Measurements from ENCODE around the gene FARS2.

FARS2 gene

DNA sequence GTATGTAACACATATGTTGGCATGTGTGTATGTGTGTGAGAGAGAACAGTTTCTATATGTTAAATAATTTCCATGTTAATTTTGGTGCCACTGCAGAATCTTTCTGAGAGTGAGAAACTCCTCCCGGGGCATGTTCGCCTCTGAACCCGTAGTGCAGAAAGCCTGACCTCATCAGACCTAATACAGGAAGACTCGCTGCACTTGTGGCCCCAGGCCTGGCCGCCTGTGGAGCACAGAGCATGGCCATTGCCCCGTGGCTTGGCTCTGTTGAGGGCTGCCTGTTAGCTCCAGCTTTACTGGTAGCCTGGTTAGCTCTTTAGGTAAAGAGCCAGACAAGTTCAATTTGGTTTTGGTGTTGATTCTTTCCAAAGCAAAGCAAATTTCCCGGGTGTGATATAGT, 25.5 kb downstream of the FARS2 start:
- TF ChIP-seq, protein P1, sequence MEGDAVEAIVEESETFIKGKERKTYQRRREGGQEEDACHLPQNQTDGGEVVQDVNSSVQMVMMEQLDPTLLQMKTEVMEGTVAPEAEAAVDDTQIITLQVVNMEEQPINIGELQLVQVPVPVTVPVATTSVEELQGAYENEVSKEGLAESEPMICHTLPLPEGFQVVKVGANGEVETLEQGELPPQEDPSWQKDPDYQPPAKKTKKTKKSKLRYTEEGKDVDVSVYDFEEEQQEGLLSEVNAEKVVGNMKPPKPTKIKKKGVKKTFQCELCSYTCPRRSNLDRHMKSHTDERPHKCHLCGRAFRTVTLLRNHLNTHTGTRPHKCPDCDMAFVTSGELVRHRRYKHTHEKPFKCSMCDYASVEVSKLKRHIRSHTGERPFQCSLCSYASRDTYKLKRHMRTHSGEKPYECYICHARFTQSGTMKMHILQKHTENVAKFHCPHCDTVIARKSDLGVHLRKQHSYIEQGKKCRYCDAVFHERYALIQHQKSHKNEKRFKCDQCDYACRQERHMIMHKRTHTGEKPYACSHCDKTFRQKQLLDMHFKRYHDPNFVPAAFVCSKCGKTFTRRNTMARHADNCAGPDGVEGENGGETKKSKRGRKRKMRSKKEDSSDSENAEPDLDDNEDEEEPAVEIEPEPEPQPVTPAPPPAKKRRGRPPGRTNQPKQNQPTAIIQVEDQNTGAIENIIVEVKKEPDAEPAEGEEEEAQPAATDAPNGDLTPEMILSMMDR (IDR thresholded peaks at IDR 0.05; ENCODE audit: low read depth, low read length): no peak
- H3K4me3 ChIP-seq (ENCODE audit: low read depth, low read length): no peak overlapping the region
- DNase-seq (ENCODE audit: low read depth, low spot score): no peak
- in situ Hi-C loops (cut with HindIII; ENCODE audit: low sequenced_read_pairs): no loop called here

DNA sequence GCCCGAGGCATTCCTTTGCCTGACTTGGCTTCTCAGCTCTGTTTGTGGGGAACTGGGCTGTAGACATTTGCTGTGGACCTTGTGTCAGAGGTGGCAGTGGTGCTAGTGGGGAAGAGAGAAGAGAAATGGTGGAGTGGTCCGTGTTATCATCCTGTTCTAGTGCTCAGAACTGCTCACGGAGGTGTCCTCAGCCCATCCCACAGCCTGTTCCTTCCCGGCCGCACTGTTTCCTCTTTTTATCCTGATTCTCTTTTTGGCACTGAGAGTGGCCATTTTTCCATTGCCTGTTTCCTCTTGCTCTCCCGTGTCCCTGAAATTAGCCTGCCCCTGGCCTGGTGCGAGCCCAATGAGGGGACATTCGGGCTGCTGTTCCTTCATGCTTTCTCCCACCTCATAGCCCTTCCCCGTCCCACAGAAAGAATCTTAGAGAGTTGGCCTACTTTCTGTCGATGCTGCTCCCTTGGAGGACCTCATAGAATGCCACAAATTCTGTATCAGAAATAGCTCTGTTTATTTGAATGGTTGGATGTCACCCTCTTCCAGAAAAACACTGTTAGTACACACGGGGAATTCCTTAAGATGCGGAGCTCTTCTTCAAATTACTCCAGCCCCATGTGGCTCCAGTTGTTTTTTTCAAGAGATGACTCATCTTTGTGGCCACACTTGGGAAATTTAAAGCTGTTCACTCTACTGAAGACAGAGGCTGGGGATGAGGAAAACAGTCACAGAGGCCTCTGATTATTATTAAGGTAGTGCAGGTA, 26.1 kb downstream of the FARS2 start:
- peak; percentile 82 for DNase-seq (ENCODE audit: low read depth, low spot score)
- in situ Hi-C loops (cut with HindIII; ENCODE audit: low sequenced_read_pairs): no loop called here
- no peak overlapping the region for H3K4me3 ChIP-seq (ENCODE audit: low read depth, low read length)
- TF ChIP-seq, protein P1 (IDR thresholded peaks at IDR 0.05; ENCODE audit: low read depth, low read length): no peak

DNA sequence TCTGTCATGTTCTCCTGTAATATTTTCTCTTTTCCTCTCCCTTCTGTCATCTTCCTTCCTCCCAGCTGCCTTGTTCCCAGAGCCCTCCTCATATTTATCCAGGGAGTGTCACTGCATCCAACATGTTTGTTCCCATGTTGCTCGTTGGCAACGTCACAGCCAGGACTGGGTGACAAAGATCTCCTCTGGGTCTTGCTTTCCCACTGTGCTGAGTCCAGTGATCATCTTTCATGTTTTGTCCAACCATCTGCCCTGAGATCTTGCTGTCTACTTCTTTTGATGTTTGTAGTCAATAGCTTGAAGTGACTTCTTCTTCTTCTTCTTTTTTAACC, 26.6 kb downstream of the FARS2 start:
- no peak overlapping the region for H3K4me3 ChIP-seq (ENCODE audit: low read depth, low read length)
- TF ChIP-seq, protein P1 (IDR thresholded peaks at IDR 0.05; ENCODE audit: low read depth, low read length): no peak
- peak; percentile 14 for DNase-seq (ENCODE audit: low read depth, low spot score)
- in situ Hi-C loops (cut with HindIII; ENCODE audit: low sequenced_read_pairs): no loop called here

DNA sequence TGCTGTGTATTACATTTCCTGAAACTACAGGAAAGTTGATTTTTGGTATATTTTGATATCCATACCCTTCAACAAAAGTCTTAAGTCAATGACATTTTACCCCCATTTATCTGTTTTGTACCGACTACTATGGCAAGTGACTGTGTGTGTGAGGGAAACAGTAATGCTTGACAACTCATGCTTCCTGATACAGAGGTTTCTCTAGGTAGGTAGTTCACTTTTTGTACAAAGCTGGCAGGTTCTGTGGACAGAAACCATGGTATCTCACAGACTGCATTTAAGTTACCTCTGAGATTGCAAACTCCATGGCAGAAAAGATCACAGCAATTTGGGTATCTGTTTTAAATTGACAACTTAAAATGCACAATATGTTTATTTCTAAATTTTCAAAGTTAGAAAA, 28.8 kb downstream of the FARS2 start:
- in situ Hi-C loops (cut with HindIII; ENCODE audit: low sequenced_read_pairs): no loop called here
- no peak for DNase-seq (ENCODE audit: low read depth, low spot score)
- no peak overlapping the region for H3K4me3 ChIP-seq (ENCODE audit: low read depth, low read length)
- TF ChIP-seq, protein P1 (IDR thresholded peaks at IDR 0.05; ENCODE audit: low read depth, low read length): no peak

DNA sequence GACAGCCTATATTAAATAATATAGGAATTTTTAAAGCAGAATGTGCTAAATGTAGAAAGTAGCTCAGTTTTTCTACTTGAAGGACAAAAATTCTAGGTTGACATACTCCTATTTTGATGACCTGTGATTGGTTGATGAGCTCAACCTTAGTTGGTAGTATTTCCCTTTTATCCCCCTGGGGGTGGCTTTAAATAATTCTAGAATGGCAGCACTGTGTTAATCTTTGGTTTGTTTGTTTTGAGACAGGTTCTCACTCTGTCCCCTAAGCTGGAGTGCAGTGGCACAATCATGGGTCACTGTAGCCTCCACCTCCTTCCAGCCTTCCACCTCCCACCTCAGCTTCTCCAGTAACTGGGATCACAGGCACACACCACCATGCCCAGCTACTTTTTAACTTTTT, 29.2 kb downstream of the FARS2 start:
- in situ Hi-C loops (cut with HindIII; ENCODE audit: low sequenced_read_pairs): no loop called here
- no peak overlapping the region for H3K4me3 ChIP-seq (ENCODE audit: low read depth, low read length)
- TF ChIP-seq, protein P1 (IDR thresholded peaks at IDR 0.05; ENCODE audit: low read depth, low read length): no peak
- no peak for DNase-seq (ENCODE audit: low read depth, low spot score)

DNA sequence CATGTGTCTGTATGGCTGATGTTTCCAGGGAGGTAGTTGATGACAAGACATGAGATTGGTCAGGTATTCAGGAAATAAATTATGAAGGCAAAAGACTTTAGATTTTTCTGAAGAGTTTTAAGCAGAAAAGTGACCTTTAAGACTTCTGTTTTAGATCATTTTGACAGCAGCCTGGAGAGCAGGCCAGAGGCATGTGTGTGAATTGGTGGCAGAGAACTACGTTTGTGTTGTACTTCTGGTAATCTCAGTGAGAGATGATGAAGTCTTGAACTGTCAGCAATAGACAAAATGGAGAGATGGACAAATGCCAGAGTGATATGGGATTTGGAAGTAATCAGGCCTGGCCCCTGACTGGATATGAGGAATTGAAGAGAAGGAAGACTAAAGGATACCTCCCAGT, 30.8 kb downstream of the FARS2 start:
- in situ Hi-C loops (cut with HindIII; ENCODE audit: low sequenced_read_pairs): no loop called here
- TF ChIP-seq, protein P1 (IDR thresholded peaks at IDR 0.05; ENCODE audit: low read depth, low read length): no peak

More for the DNA sequence above, 30.8 kb downstream of the FARS2 start:
- no peak overlapping the region for H3K4me3 ChIP-seq (ENCODE audit: low read depth, low read length)
- no peak for DNase-seq (ENCODE audit: low read depth, low spot score)

Data from astrocyte of the spinal cord (primary cell).